Esophagus squamous epithelium (tissue), 5 donors: ENCODE results near the gene HM13. TPM values are rescaled to one million over a fixed set of nuclear protein-coding genes. Genes with fewer than 3 reads are reported as not detected.

Experiments
- DNase-seq: peaks from one replicate; lab custom pipeline; 2025; lab: John Stamatoyannopoulos, UW
- H3K27ac ChIP-seq, 4 donors: fragments of 200-600 bp; sonication (generic); one replicate each; pipeline ENCODE4 v1.5.1; 2016 to 2019; ENCODE audit warnings: mild to moderate bottlenecking in 1 of 4
- H3K27me3 ChIP-seq, 4 donors: fragments of 200-600 bp; sonication (generic); 1 replicate in 3 of 4; 2 replicates in 1 of 4; pipeline versions ENCODE4 v1.5.1 to v1.6.0; 2017 to 2021; ENCODE audit warnings: antibody characterized with exemption in 1 of 4
- H3K36me3 ChIP-seq, 3 donors: fragments of 200-600 bp; sonication (generic); one replicate each; pipeline ENCODE4 v1.5.1; 2016 to 2019
- H3K4me1 ChIP-seq, 3 donors: fragments of 200-600 bp; sonication (generic); one replicate each; pipeline ENCODE4 v1.5.1; 2017 to 2019
- H3K4me3 ChIP-seq, 4 donors: fragments of 200-600 bp; sonication (generic); 1 replicate in 3 of 4; 2 replicates in 1 of 4; pipeline ENCODE4 v1.5.1; 2016 to 2019; ENCODE audit warnings: mild to moderate bottlenecking in 2 of 4, moderate library complexity in 1 of 4
- H3K9me3 ChIP-seq, 3 donors: fragments of 200-600 bp; sonication (generic); one replicate each; pipeline ENCODE4 v1.5.1; 2016 to 2019
- POLR2A ChIP-seq, 4 donors: fragments of 450-650 bp; IDR thresholded peaks; one replicate each; pipeline ENCODE4 v1.6.1; 2017; ENCODE audit warnings: antibody characterized with exemption in 4 of 4, mild to moderate bottlenecking in 4 of 4, moderate library complexity in 3 of 4
- WGBS, 2 donors: methylation state at CpG; one replicate each; pipeline ENCODE4 v1.1.5; 2018; 5-methylcytosine and 5-hydroxymethylcytosine counted together
- intact Hi-C: fragments of 100-400 bp; cut with DNase I; formaldehyde crosslinking; loops from one replicate; pipeline ENCODE4 v1.15.0; 2022
- total RNA-seq, 4 donors: library from RNA; depleted of rRNA; stranded (reverse); fragments of >200 nt; gene quantifications; one replicate each; pipeline ENCODE4 v1.1.0, GENCODE V29; 2016
- TF ChIP-seq, protein P1 (sequence below), 6 experiments: fragments of 450-650 bp in 4 of 6; fragments of 200-600 bp in 2 of 6; sonication (generic) in 2 of 6; IDR thresholded peaks; one replicate each; pipeline ENCODE4 v1.5.1; 2016 to 2019; ENCODE audit warnings: antibody characterized with exemption in 6 of 6, mild to moderate bottlenecking in 4 of 6, moderate library complexity in 4 of 6
- donor health status: DM: yes; HTN: yes; CAD: no.

Gene HM13
- total RNA-seq, 4 donors from 2014 or later = 76.3 to 162 (median 108) TPM

DNA sequence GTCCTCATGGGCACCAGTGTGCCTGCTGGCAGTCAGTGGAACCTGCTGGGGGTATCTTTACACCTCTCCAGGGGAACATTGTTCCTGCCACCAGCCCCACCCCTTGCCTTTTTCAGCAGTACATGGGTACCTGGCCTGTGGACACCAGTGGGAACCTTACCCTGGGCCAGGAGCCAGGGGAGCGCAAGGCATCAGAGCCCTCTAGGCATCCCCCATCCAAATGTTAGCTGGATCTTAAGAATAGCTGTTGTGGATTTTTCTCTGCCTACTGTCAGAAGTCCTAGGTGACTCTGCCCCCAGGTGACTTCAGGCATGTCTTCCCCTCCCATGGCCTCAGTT is 52.0 kb downstream of the HM13 start:
- Histone ChIP-seq H3K4me3 (peak overlapping the region; percentile 2 to 33 (median 15)), H3K27ac (peak overlapping the region; percentile 86 to 94 (median 90)), H3K27me3 (no peaks in the 10 kb centered on the region), H3K4me1 (peaks cover 35 to 99% (median 60%) of the 10 kb centered on the region in 3 donors), H3K36me3 (peaks cover 3 to 92% (median 14%) of the 10 kb centered on the region in 3 donors), H3K9me3 (no peaks in the 10 kb centered on the region)
- TF ChIP-seq, protein P1, sequence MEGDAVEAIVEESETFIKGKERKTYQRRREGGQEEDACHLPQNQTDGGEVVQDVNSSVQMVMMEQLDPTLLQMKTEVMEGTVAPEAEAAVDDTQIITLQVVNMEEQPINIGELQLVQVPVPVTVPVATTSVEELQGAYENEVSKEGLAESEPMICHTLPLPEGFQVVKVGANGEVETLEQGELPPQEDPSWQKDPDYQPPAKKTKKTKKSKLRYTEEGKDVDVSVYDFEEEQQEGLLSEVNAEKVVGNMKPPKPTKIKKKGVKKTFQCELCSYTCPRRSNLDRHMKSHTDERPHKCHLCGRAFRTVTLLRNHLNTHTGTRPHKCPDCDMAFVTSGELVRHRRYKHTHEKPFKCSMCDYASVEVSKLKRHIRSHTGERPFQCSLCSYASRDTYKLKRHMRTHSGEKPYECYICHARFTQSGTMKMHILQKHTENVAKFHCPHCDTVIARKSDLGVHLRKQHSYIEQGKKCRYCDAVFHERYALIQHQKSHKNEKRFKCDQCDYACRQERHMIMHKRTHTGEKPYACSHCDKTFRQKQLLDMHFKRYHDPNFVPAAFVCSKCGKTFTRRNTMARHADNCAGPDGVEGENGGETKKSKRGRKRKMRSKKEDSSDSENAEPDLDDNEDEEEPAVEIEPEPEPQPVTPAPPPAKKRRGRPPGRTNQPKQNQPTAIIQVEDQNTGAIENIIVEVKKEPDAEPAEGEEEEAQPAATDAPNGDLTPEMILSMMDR (IDR thresholded peaks at IDR 0.05) = no peak
- TF ChIP-seq POLR2A (IDR thresholded peaks at IDR 0.05) = no peak
- intact Hi-C loops = loop anchor here (10.0 kb wide), 1 partner anchor 159 kb away; the partner anchor contains the start of gene BCL2L1
- 43 to 60% methylated on average over 1 of the region's 1 CpG for WGBS, 2 donors
- DNase-seq = no peak

DNA sequence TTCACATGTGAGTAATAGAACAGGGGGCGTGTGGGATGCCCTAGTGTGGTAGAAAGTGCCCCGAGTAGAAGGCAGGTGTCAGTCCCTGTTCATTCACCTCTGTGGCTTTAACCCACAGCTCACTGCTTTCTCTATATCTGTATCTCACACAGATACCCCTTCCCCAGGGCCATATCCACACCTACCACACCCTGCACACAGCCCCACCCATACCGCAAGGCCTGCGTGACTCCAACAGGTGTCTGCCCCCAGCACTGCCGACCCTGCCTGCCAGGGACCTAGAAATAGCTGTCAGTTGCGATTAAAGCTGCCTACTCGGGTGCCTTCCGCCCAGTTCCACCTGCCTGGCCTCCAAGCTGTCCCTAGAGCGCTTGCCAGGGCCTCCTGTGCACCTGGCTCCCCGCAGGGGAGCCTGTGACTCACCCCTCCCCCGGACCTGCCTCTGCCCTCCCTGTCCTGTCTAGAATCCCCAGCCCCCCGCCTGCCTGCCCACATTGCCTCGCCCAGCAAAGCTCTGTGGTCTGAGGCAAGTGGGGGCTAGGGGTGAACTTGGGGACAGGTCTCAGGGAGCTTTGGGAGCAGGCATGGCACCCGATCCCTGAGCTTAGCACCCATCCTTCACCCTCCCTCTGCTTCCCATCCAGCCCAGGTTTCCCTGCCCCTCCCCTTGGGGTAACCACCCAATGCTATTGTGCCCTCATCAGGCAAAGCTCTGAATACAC is 52.6 kb downstream of the HM13 start:
- peaks cover 3 to 87% (median 11%) of the 10 kb centered on the region in 3 donors for H3K36me3 ChIP-seq
- no peak for TF ChIP-seq POLR2A (IDR thresholded peaks at IDR 0.05)
- TF ChIP-seq, protein P1 (IDR thresholded peaks at IDR 0.05) = no peak
- peak overlapping the region in 3 of 4 donors; percentile 2 to 33 (median 21) for H3K4me3 ChIP-seq
- intact Hi-C loops = loop anchor here (10.0 kb wide), 1 partner anchor 158 kb away; the partner anchor contains the start of gene BCL2L1
- 43 to 44% methylated on average over 4 to 6 of the region's 14 CpGs for WGBS, 2 donors
- no peaks in the 10 kb centered on the region for H3K27me3 ChIP-seq
- H3K27ac ChIP-seq = peak overlapping the region; percentile 86 to 94 (median 90)
- peaks cover 31 to 99% (median 55%) of the 10 kb centered on the region in 3 donors for H3K4me1 ChIP-seq
- DNase-seq = no peak
- H3K9me3 ChIP-seq = no peaks in the 10 kb centered on the region

DNA sequence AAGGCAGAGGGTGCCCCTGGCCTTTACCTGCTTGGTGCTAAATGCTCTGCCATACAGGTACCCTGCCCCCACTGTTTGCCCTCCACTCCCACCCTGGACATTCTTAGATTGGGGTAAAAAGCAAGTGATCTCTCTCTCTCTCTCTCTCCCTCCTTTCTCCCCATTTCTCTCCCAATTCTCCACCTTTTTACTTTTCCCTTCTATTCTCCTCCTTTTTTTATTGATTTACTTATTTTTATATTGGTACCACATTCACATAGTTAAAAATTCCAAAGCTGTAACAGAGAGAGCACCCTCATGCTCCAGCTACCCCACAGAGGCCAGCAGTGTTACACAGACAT is 53.1 kb downstream of the HM13 start:
- Histone ChIP-seq H3K36me3 (peaks cover 3 to 82% (median 11%) of the 10 kb centered on the region in 3 donors), H3K27me3 (no peaks in the 10 kb centered on the region), H3K4me3 (peak overlapping the region in 2 of 4 donors; percentile 21 to 33), H3K27ac (peak overlapping the region; percentile 86 to 94 (median 90)), H3K4me1 (peaks cover 37 to 99% (median 60%) of the 10 kb centered on the region in 3 donors), H3K9me3 (no peaks in the 10 kb centered on the region)
- TF ChIP-seq, protein P1 (IDR thresholded peaks at IDR 0.05) = no peak
- TF ChIP-seq POLR2A (IDR thresholded peaks at IDR 0.05) = no peak
- intact Hi-C loops = loop anchor here (10.0 kb wide), 1 partner anchor 157 kb away; the partner anchor contains the start of gene BCL2L1
- no peak for DNase-seq

DNA sequence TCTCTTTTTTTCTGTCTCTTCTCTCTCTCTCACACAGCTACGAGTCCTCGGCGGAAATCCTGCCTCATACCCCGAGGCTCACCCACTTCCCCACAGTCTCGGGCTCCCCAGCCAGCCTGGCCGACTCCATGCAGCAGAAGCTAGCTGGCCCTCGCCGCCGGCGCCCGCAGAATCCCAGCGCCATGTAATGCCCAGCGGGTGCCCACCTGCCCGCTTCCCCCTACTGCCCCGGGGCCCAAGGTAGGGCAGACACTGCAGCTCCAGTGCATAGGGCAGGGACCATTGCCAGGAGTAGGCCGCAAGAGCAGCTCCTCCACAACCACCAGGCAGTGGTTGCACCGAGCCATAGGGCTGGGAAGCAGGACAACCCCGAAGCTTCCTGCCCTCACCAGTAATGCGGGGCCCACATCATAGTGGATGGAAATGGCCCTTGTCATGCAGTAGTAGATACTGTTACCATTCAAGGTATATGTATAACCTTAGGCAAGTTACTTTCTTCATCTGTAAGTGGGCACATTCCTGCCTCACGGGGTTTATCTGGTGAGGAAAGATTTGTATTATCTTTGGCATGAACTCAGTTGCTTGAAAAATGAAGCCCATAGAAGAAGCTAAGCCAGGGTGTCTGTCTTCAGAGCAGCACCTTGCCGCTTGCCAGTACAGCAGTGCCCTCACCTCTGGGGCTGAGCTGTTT is 53.9 kb downstream of the HM13 start:
- 34 to 51% methylated on average over 9 to 13 of the region's 21 CpGs for WGBS, 2 donors

More for the DNA sequence above, 53.9 kb downstream of the HM13 start:
- Histone ChIP-seq H3K27me3 (no peaks in the 10 kb centered on the region), H3K4me3 (no peak overlapping the region), H3K9me3 (no peaks in the 10 kb centered on the region), H3K27ac (peak overlapping the region; percentile 86 to 96 (median 93)), H3K36me3 (peaks cover 3 to 75% (median 8%) of the 10 kb centered on the region in 3 donors), H3K4me1 (peaks cover 40 to 95% (median 60%) of the 10 kb centered on the region in 3 donors)
- no peak for DNase-seq
- TF ChIP-seq, protein P1 (IDR thresholded peaks at IDR 0.05) = no peak
- no peak for TF ChIP-seq POLR2A (IDR thresholded peaks at IDR 0.05)
- intact Hi-C loops = loop anchor here (10.0 kb wide), 1 partner anchor 157 kb away; the partner anchor contains the start of gene BCL2L1
